ENCODE measurements around the gene AP2A2. TPM values are rescaled to one million over a fixed set of nuclear protein-coding genes. Genes with fewer than 3 reads are reported as not detected.

The AP2A2 gene
- total RNA-seq, 1 donor from 2014 or later, result 105 TPM

- H3K79me2 ChIP-seq (ENCODE audit: insufficient read depth, low read length), result no peaks in the 10 kb centered on the region
- no peak overlapping the region for H3K27ac Mint-ChIP-seq (ENCODE audit: unreplicated experiment)
- FAIRE-seq, result no peak
Observed at GRCh38 chr11:1034456-1035295, 109.0 kb downstream of the AP2A2 start.

GRCh38 chr11:1035577-1036283 is 110.1 kb downstream of the AP2A2 start:
- Histone ChIP-seq H3K4me1 (ENCODE audit: insufficient read depth, low read length) (no peaks in the 10 kb centered on the region), H3K9me3 (ENCODE audit: insufficient read depth, low read depth, low read length) (no peaks in the 10 kb centered on the region), H3K4me3 (ENCODE audit: insufficient read depth, low read depth, low read length) (no peak overlapping the region), H3K79me2 (ENCODE audit: insufficient read depth, low read length) (no peaks in the 10 kb centered on the region), H3K27me3 (ENCODE audit: insufficient read depth, low read length) (no peaks in the 10 kb centered on the region), H3K4me2 (ENCODE audit: low read length) (no peak overlapping the region), H3K9ac (ENCODE audit: low read length) (no peak overlapping the region), H2AFZ (ENCODE audit: low read depth, low read length) (no peak overlapping the region), H3K36me3 (ENCODE audit: insufficient read depth, low read length) (no peaks in the 10 kb centered on the region), H4K20me1 (ENCODE audit: insufficient read depth, low read length) (peaks cover 4% of the 10 kb centered on the region), H3K27ac (ENCODE audit: low read depth, low read length) (no peak overlapping the region)
- Mint-ChIP-seq H3K4me3 (ENCODE audit: unreplicated experiment) (no peak overlapping the region), H3K27ac (ENCODE audit: unreplicated experiment) (no peak overlapping the region), H3K36me3 (ENCODE audit: low read depth, unreplicated experiment) (peaks cover 2% of the 10 kb centered on the region), H3K27me3 (ENCODE audit: low read depth, unreplicated experiment) (peaks cover 11% of the 10 kb centered on the region), H3K9me3 (ENCODE audit: unreplicated experiment) (peaks cover 2% of the 10 kb centered on the region), H3K4me1 (ENCODE audit: low read depth, unreplicated experiment) (no peaks in the 10 kb centered on the region)
- TF ChIP-seq EZH2 (IDR thresholded peaks at IDR 0.05; ENCODE audit: insufficient read depth, low read length), result no peak
- DNase-seq (ENCODE audit: low read depth), result no peak
- FAIRE-seq, result no peak

More at GRCh38 chr11:1034456-1035295, 109.0 kb downstream of the AP2A2 start:
- Mint-ChIP-seq H3K36me3 (ENCODE audit: low read depth, unreplicated experiment) (peaks cover 2% of the 10 kb centered on the region), H3K4me3 (ENCODE audit: unreplicated experiment) (no peak overlapping the region), H3K4me1 (ENCODE audit: low read depth, unreplicated experiment) (no peaks in the 10 kb centered on the region), H3K9me3 (ENCODE audit: unreplicated experiment) (peaks cover 2% of the 10 kb centered on the region), H3K27me3 (ENCODE audit: low read depth, unreplicated experiment) (peaks cover 9% of the 10 kb centered on the region)
- no peak overlapping the region for H3K27ac ChIP-seq (ENCODE audit: low read depth, low read length)
- H3K9me3 ChIP-seq (ENCODE audit: insufficient read depth, low read depth, low read length), result no peaks in the 10 kb centered on the region
- H3K36me3 ChIP-seq (ENCODE audit: insufficient read depth, low read length), result no peaks in the 10 kb centered on the region
- H4K20me1 ChIP-seq (ENCODE audit: insufficient read depth, low read length), result peaks cover 4% of the 10 kb centered on the region
- no peak overlapping the region for H2AFZ ChIP-seq (ENCODE audit: low read depth, low read length)
- no peak overlapping the region for H3K4me3 ChIP-seq (ENCODE audit: insufficient read depth, low read depth, low read length)
- TF ChIP-seq, protein P1, sequence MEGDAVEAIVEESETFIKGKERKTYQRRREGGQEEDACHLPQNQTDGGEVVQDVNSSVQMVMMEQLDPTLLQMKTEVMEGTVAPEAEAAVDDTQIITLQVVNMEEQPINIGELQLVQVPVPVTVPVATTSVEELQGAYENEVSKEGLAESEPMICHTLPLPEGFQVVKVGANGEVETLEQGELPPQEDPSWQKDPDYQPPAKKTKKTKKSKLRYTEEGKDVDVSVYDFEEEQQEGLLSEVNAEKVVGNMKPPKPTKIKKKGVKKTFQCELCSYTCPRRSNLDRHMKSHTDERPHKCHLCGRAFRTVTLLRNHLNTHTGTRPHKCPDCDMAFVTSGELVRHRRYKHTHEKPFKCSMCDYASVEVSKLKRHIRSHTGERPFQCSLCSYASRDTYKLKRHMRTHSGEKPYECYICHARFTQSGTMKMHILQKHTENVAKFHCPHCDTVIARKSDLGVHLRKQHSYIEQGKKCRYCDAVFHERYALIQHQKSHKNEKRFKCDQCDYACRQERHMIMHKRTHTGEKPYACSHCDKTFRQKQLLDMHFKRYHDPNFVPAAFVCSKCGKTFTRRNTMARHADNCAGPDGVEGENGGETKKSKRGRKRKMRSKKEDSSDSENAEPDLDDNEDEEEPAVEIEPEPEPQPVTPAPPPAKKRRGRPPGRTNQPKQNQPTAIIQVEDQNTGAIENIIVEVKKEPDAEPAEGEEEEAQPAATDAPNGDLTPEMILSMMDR (IDR thresholded peaks at IDR 0.05; ENCODE audit: insufficient read depth, low read depth, low read length), result no peak
- TF ChIP-seq EZH2 (IDR thresholded peaks at IDR 0.05; ENCODE audit: insufficient read depth, low read length), result no peak
- DNase-seq (ENCODE audit: low read depth), result no peak
- no peaks in the 10 kb centered on the region for H3K4me1 ChIP-seq (ENCODE audit: insufficient read depth, low read length)
- H3K4me2 ChIP-seq (ENCODE audit: low read length), result no peak overlapping the region
- H3K9ac ChIP-seq (ENCODE audit: low read length), result no peak overlapping the region
- no peaks in the 10 kb centered on the region for H3K27me3 ChIP-seq (ENCODE audit: insufficient read depth, low read length)

GRCh38 chr11:1036303-1036923 is 110.7 kb downstream of the AP2A2 start, which contains the start of gene MUC6:
TSS of gene MUC6 (minus strand) at chr11:1036718. CDS start at chr11:1036655, 63 bp downstream.
- Histone ChIP-seq H3K79me2 (ENCODE audit: insufficient read depth, low read length) (no peaks in the 10 kb centered on the region), H3K4me1 (ENCODE audit: insufficient read depth, low read length) (no peaks in the 10 kb centered on the region), H3K4me3 (ENCODE audit: insufficient read depth, low read depth, low read length) (no peak within 1 kb of the TSS), H2AFZ (ENCODE audit: low read depth, low read length) (no peak within 1 kb of the TSS), H4K20me1 (ENCODE audit: insufficient read depth, low read length) (peaks cover 4% of the 10 kb centered on the region), H3K36me3 (ENCODE audit: insufficient read depth, low read length) (no peaks in the 10 kb centered on the region), H3K27me3 (ENCODE audit: insufficient read depth, low read length) (no peaks in the 10 kb centered on the region), H3K4me2 (ENCODE audit: low read length) (no peak within 1 kb of the TSS), H3K27ac (ENCODE audit: low read depth, low read length) (no peak within 1 kb of the TSS), H3K9me3 (ENCODE audit: insufficient read depth, low read depth, low read length) (no peaks in the 10 kb centered on the region), H3K9ac (ENCODE audit: low read length) (no peak within 1 kb of the TSS)
- Mint-ChIP-seq H3K9me3 (ENCODE audit: unreplicated experiment) (peaks cover 2% of the 10 kb centered on the region), H3K27me3 (ENCODE audit: low read depth, unreplicated experiment) (peaks cover 11% of the 10 kb centered on the region), H3K36me3 (ENCODE audit: low read depth, unreplicated experiment) (peaks cover 2% of the 10 kb centered on the region), H3K4me1 (ENCODE audit: low read depth, unreplicated experiment) (no peaks in the 10 kb centered on the region), H3K27ac (ENCODE audit: unreplicated experiment) (no peak within 1 kb of the TSS), H3K4me3 (ENCODE audit: unreplicated experiment) (no peak within 1 kb of the TSS)
- TF ChIP-seq, protein P1 (IDR thresholded peaks at IDR 0.05; ENCODE audit: insufficient read depth, low read depth, low read length), result no peak
- no peak for TF ChIP-seq EZH2 (IDR thresholded peaks at IDR 0.05; ENCODE audit: insufficient read depth, low read length)
- FAIRE-seq, result no peak
- DNase-seq (ENCODE audit: low read depth), result no peak
